Mesenteric fat pad (tissue), 1 donor: ENCODE data around the gene SDHAF3. TPM values are rescaled to one million over a fixed set of nuclear protein-coding genes. Genes with fewer than 3 reads are reported as not detected.
"Not testable (repeated sequence)": the region's sequence is repeated elsewhere in the genome, so short reads cannot be mapped to it uniquely, and the experiment has no call there.

ENCODE experiments used
- DNase-seq: peaks from one replicate; pipeline ENCODE4 v3.0.0-alpha.2; 2020; ENCODE audit warnings: low spot score
- total RNA-seq: library from RNA; stranded (reverse); fragmentation: NEBNext Ultra II Directional; extraction: Animal tissue kit (Norgen Biotek cat#: 25700); gene quantifications from one replicate; pipeline ENCODE4 v1.2.1, GENCODE V29; 2021
- donor health status: DM: yes; HTN: yes; CAD: no.

The SDHAF3 gene
- total RNA-seq, 1 donor from 2014 or later: 11.8 TPM

GRCh38 chr7:97120713-97121457 is 3.4 kb downstream of the SDHAF3 start:
- DNase-seq: no peak

GRCh38 chr7:97123115-97123514 is 5.6 kb downstream of the SDHAF3 start:
- not testable (repeated sequence) for DNase-seq

DNA sequence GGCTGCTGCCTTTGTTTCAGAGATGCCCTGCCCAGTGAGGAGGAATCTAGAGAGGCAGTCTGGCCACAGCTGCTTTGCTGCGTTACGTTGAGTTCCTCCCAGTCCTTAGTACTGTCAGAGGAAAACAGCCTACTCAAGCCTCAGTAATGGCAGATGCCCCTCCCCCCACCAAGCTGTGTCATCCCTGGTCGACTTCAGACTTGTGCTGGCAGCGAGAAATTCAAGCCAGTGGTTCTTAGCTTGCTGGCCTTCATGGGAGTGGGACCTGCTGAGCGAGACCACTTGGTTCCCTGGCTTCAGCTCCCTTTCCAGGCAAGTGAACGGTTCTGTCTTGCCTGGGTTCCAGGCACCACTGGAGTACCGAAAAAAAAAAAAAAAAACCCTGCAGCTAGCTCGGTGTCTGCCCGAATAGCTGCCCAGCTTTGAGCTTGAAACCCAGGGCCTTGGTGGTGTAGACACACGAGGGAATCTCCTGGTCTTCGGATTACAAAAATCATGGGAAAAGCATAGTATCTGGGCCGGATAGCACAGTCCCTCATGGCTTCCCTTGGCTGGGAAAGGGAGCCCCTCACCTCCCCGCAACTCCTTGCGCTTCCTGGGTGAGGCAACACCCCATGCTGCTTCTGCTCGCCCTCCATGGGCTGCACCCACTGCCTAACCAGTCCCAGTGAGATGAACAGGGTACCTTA is 9.1 kb downstream of the SDHAF3 start:
- no peak for DNase-seq

GRCh38 chr7:97128736-97129135 is 11.2 kb downstream of the SDHAF3 start:
- no peak for DNase-seq

DNA sequence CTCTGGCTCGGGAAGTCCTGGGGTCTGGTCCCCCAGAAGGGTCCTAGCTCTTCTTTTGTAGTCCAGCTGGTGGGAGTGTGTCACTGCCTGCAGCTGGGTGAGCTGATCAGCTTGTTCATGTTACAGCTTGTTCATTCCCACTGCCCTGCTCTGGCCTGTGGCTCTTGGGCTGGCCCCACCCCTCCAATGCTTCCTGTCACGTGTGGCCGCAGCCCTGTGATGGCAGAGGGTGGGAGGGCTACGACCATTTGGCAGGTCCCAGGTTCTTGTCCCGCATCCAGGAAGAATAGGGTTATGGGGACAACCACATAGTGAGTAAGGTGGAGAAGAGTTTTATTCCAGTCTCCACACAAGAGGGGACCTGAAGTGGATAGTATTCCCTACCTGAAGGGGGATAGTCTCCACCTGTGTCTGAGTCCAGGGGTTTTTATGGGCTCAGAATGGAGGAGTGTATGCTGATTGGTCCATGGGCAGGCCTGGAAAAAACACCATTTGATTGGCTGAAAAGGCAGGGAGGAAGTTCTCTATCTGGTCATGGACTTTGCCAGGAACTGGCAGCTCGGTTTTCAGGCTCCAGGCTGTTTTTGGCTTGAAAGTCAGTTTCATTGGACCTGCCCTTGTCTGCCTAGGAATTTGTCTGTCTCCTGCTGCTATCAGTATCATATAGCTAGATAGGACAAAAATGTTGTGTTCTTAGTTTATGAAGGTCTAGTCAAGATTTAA is 13.1 kb downstream of the SDHAF3 start:
- no peak for DNase-seq

DNA sequence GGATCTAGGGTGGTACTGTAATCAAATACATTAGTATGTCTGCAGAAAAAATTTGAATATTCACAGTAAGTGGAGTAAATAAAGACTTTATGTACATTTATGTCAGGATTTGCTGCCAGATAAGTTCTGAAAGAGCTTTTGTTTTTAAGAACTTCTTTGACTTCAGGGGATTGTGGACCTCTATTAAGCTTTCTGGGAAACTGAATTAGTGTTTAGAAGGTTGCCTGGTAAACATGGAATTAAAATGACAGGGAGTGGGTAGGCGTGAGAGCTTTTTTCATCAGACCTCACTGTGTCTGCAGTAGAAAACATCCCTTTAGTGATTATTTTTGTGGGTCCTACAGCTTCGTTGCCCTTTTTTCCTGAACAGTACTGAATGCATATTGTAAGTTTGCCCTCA is 15.7 kb downstream of the SDHAF3 start:
- no peak for DNase-seq

DNA sequence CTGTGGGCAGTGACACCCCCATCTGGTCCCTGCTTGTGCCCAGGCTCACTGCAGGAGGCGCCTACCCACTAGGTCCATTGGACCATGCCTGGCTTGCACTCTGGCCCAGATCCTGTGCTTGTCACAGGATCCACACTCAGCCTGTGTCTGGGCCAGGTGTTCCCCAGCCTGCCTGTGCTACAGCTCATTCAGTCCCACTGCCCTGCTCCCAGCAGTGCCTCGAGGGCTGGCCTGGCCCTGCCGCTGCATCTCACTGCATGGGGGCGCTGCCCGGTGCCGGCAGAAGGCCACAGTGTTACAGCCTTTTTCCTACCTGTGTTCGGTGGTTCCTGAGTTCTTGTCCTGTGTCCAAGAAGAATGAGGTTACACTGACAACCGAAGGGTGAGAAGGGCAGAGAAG is 21.3 kb downstream of the SDHAF3 start:
- DNase-seq: no peak

- no peak for DNase-seq
These were observed 27.6 kb downstream of the SDHAF3 start for GRCh38 chr7:97145068-97145467.

DNA sequence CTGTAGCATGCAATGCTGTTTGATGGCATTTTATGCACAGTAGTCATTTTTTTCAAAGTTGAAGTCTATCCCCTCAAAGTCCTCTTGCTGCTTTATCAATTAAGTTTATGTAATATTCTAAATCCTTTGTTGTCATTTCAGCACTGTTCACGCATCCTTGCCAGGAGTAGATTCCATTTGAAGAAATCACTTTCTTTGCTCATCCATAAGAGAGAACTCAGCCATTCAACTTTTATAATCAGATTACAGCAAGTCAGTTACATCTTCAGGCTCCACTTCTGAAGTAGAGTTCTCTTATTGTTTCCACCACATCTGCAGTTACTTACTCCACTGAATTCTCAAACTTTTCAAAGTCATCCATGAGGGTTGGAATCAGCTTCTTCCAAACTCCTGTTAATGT is 32.3 kb downstream of the SDHAF3 start:
- no peak for DNase-seq

DNA sequence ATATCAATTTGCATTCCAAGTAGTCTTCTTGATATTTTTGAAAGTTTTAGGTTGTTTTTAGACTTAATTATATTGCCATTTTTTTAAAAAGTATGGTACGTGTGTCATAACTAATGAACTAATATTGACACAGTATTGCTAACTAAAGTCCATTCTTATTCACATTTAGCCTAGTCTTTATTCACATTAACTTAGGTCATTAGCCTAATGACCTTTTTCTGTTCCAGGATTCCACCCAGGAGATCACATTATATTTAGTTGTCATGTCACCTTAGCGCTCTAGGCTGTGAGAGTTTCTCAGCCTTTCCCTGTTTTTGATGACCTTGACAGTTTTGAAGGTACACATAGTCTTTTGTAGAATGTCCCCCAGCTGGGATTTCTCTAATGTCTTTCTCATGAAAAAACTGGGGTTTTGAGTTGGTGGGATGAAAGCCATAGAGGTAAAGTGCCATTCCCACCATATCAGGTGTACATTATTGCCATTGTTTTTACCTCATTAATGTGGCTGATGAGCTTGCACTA is 38.5 kb downstream of the SDHAF3 start:
- DNase-seq: no peak

GRCh38 chr7:97159984-97160383 is 42.5 kb downstream of the SDHAF3 start:
- not testable (repeated sequence) for DNase-seq

DNA sequence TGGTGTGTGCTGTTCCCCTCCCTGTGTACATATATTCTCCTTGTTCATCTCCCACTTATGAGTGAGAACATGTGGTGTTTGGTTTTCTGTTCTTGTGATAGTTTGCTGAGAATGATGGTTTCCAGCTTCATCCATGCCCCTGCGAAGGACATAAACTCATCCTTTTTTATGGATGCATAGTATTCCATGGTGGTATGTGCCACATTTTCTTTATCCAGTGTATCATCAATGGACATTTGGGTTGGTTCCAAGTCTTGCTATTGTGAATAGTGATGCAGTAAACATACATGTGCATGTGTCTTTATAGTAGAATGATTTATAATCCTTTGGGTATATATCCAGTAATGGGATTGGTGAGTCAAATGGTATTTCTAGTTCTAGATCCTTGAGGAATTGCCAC is 44.1 kb downstream of the SDHAF3 start:
- not testable (repeated sequence) for DNase-seq

- DNase-seq: no peak
These were observed 48.8 kb downstream of the SDHAF3 start for GRCh38 chr7:97166308-97166707.

DNA sequence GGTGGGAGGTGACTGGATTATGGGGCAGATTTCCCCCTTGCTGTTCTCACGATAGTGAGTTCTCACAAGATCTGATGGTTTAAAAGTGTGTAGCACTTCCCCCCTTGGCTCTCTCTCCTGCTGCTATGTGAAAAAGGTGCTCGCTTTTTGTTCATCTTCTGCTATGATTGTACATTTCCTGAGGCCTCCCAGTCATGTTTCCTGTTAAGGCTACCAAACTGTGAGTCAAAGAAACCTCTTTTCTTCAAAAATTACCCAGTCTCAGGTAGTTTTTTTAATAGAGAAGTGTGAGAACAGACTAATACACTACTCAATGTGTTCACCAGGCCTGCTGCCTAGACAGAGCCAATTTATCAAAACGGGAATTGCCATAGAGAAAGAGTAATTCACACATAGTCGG is 49.7 kb downstream of the SDHAF3 start:
- no peak for DNase-seq

DNA sequence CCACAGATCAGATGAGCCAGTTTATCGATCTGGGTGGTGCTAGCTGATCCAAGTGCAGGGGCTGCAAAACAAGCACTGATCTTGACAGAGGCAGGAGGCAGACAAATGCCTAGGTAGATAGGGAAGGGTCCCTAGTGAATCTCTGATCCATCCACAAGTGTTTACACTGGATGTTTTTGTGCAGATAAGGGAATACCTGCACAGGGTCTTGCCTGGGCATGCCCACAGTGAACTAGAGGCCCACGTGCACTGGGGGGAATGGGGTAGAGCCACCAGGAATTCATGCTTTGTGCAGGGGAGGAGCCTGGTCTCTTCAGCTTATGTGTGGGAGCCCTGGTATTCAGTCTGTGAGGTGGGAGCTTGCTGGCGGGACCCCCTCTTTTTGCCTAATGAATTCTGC is 50.3 kb downstream of the SDHAF3 start:
- DNase-seq: no peak

DNA sequence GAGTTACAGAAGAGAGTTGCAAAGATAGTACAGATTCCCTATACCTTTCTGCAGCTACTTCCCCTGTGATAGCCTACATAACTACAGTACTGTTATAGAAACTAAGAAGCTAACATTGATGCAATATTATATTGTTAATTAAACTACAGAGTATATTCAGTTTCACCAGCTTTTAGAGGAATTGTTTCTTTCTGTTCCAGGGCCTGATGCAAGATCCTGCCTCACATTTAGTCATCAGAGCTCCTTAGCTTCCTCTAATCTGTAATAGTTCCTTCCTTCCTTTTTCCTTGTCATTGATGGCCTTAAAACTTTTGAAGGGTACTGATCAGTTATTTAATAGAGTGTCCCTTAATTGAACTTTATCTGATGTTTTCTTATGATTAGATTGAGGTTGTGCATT is 56.8 kb downstream of the SDHAF3 start:
- DNase-seq: no peak

- DNase-seq: no peak
These were observed 62.1 kb downstream of the SDHAF3 start for GRCh38 chr7:97179454-97180104.

GRCh38 chr7:97187067-97187466 is 69.6 kb downstream of the SDHAF3 start:
- no peak for DNase-seq

DNA sequence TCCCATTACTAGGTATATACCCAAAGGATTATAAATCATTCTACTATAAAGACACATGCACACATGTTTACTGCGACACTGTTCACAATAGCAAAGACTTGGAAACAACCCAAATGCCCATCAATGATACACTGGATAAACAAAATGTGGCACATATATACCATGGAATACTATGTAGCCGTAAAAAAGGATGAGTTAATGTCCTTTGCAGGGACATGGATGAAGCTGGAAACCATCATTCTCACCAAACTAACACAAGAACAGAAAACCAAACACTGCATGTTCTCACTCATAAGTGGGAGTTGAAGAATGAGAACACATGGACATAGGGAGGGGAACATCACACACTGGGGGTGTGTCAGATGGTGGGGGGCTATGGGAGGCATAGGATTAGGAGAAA is 78.7 kb downstream of the SDHAF3 start:
- DNase-seq: not testable (repeated sequence)

GRCh38 chr7:97198596-97198995 is 81.1 kb downstream of the SDHAF3 start:
- no peak for DNase-seq

- no peak for DNase-seq
These were observed 82.5 kb downstream of the SDHAF3 start for GRCh38 chr7:97200018-97200417.

- no peak for DNase-seq
These were observed 86.5 kb downstream of the SDHAF3 start for GRCh38 chr7:97203957-97204356.
